ENCODE measurements around the gene FNDC1. TPM values are rescaled to one million over a fixed set of nuclear protein-coding genes. Genes with fewer than 3 reads are reported as not detected.

The FNDC1 gene
- total and polyA plus RNA-seq, 2 of the 13 experiments (the other 11 are each of a cell fraction or from before 2014, with no cell fraction given) = not detected

GRCh38 chr6:159127701-159128100 lies 41.5 kb upstream of the FNDC1 start:
- no peak overlapping the region for H3K27ac ChIP-seq (ENCODE audit: extremely low read length, insufficient read depth, low read length)
- intact Hi-C loops (cut with micrococcal nuclease; ENCODE audit: unreplicated experiment) = no loop called here
- no peak overlapping the region for H3K4me2 ChIP-seq (ENCODE audit: low read depth, low read length)
- BruUV-seq (replicated peaks) = no TSS peak
- H3K9ac ChIP-seq (ENCODE audit: insufficient read depth, low read depth, low read length) = no peak overlapping the region
- 45% methylated on average over 6 of the region's 12 CpGs for WGBS (ENCODE audit: low lambda C conversion rate)
- H3K9me3 ChIP-seq (ENCODE audit: low read length) = no peaks in the 10 kb centered on the region
- no peak for ATAC-seq
- no peak overlapping the region for H2AFZ ChIP-seq (ENCODE audit: low read length)
- H3K79me2 ChIP-seq (ENCODE audit: insufficient read depth, low read length) = no peaks in the 10 kb centered on the region
- H3K36me3 ChIP-seq (replicated peaks in 1 of 2; ENCODE audit: control insufficient read depth in 1 of 2, insufficient read depth in 2 of 2, low read length in 2 of 2) = no peaks in the 10 kb centered on the region
- in situ Hi-C loops (cut with HindIII; ENCODE audit: extremely low pct_ligation_motif_present, low pct_unique_long_range_greater_than_20kb) = no loop called here
- H3K27me3 ChIP-seq (ENCODE audit: control insufficient read depth in 1 of 2, insufficient read depth in 2 of 2, low read length in 2 of 2) = peaks cover 0 to 54% of the 10 kb centered on the region in 2 experiments; a peak in 2 of 5 replicates
- no peaks in the 10 kb centered on the region for H3K4me1 ChIP-seq (ENCODE audit: insufficient read depth, low read length)
- ChIA-PET POLR2A (no interaction called here), CTCF (ENCODE audit: low intra/inter-chr PET ratio, low total read pairs) (no interaction called here)
- FAIRE-seq = no peak
- DNase-seq (ENCODE audit: low spot score) = no peak
- H3K4me3 ChIP-seq (replicated peaks in 1 of 3; ENCODE audit: insufficient read depth in 1 of 3, low read depth in 2 of 3, low read length in 3 of 3) = no peak overlapping the region
- H4K20me1 ChIP-seq (ENCODE audit: insufficient read depth, low read length) = no peaks in the 10 kb centered on the region
- TF ChIP-seq CHD4 (IDR thresholded peaks at IDR 0.05; ENCODE audit: borderline replicate concordance, low read length) (no peak), ZBTB44 (CRISPR knock-in tag; IDR thresholded peaks at IDR 0.05) (no peak), ZNF788 (CRISPR knock-in tag; IDR thresholded peaks at IDR 0.05; ENCODE audit: borderline replicate concordance) (no peak), FOXK1 (CRISPR knock-in tag; IDR thresholded peaks at IDR 0.05; ENCODE audit: borderline replicate concordance, low read depth) (no peak), ESRRA (CRISPR knock-in tag; IDR thresholded peaks at IDR 0.05; ENCODE audit: low read depth) (no peak), KLF6 (CRISPR knock-in tag; IDR thresholded peaks at IDR 0.05) (no peak), XBP1 (CRISPR knock-in tag; IDR thresholded peaks at IDR 0.05) (no peak), ZKSCAN1 (IDR thresholded peaks at IDR 0.05; ENCODE audit: low read length) (no peak), ZNF407 (CRISPR knock-in tag; IDR thresholded peaks at IDR 0.05; ENCODE audit: not compliant biosample characterization) (no peak), HMGA1 (CRISPR knock-in tag; conservative IDR thresholded peaks at IDR 0.05) (no peak), ZFP41 (CRISPR knock-in tag; IDR thresholded peaks at IDR 0.05; ENCODE audit: borderline replicate concordance) (no peak), HOXA9 (CRISPR knock-in tag; IDR thresholded peaks at IDR 0.05; ENCODE audit: borderline replicate concordance) (no peak), HNRNPL (IDR thresholded peaks at IDR 0.05; ENCODE audit: low read depth, low read length) (no peak)
- TF ChIP-seq, protein P1, sequence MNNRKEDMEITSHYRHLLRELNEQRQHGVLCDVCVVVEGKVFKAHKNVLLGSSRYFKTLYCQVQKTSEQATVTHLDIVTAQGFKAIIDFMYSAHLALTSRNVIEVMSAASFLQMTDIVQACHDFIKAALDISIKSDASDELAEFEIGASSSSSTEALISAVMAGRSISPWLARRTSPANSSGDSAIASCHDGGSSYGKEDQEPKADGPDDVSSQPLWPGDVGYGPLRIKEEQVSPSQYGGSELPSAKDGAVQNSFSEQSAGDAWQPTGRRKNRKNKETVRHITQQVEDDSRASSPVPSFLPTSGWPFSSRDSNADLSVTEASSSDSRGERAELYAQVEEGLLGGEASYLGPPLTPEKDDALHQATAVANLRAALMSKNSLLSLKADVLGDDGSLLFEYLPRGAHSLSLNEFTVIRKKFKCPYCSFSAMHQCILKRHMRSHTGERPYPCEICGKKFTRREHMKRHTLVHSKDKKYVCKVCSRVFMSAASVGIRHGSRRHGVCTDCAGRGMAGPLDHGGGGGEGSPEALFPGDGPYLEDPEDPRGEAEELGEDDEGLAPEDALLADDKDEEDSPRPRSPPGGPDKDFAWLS (CRISPR knock-in tag; IDR thresholded peaks at IDR 0.05; ENCODE audit: borderline replicate concordance) = no peak
